HepG2 (cell line): Measurements from ENCODE around the gene AASDHPPT. TPM values are rescaled to one million over a fixed set of nuclear protein-coding genes. Genes with fewer than 3 reads are reported as not detected.

ENCODE experiments used
- ATAC-seq: fragments of 200-7000 bp; cut with Tn5 transposase; 3 replicates; pipeline ENCODE4 v1.9.1; 2020; ENCODE audit warnings: mild to moderate bottlenecking, moderate library complexity
- BruUV-seq: library from RNA; stranded (reverse); fragments of 400-500 nt; replicated peaks from 2 replicates; lab custom pipeline; 2021; lab: Mats Ljungman, UMichigan
- CTCF ChIA-PET: fragments of 300-600 bp; formaldehyde crosslinking; extraction: SDS; loops from one replicate; lab custom pipeline; 2021; ENCODE audit warnings: low total read pairs, inconsistent platforms, low intra/inter-chr PET ratio; lab: Yijun Ruan, JAX
- POLR2A ChIA-PET: fragments of 350-600 bp; sonication (Branson Sonifier 250); formaldehyde crosslinking; loops from one replicate; lab custom pipeline; 2020; ENCODE audit warnings: antibody characterized with exemption, inconsistent platforms; lab: Yijun Ruan, JAX
- DNase-seq: peaks from one replicate; pipeline ENCODE4 v3.0.0-alpha.2; 2015; ENCODE audit warnings: low spot score
- FAIRE-seq: peaks from 3 replicates; lab custom pipeline; 2011; peaks lifted over from hg19 to GRCh38; lab: Jason Lieb, UNC
- H2AFZ ChIP-seq: one replicate; pipeline ENCODE4 v1.6.1; 2011; ENCODE audit warnings: low read length, inconsistent platforms
- H3K27ac ChIP-seq: fragments of 300-600 bp; 3 replicates; pipeline ENCODE4 v1.8.0; 2011; ENCODE audit warnings: mixed run types, mild to moderate bottlenecking, mixed read lengths, low read length, inconsistent platforms; ENCODE audit not compliant: insufficient read depth; ENCODE audit errors: extremely low read length
- H3K27me3 ChIP-seq, 2 experiments: fragments of 200-600 bp in 1 of 2; 2 replicates in 1 of 2; 3 replicates in 1 of 2; pipeline versions ENCODE4 v1.6.0 to v1.8.0; 2011; ENCODE audit warnings: low read length in 2 of 2, mild to moderate bottlenecking in 2 of 2, moderate library complexity in 2 of 2, inconsistent platforms in 1 of 2; ENCODE audit not compliant: insufficient read depth in 2 of 2, control insufficient read depth in 1 of 2
- H3K36me3 ChIP-seq, 2 experiments: fragments of 200-600 bp in 1 of 2; replicated peaks in 1 of 2; 2 replicates in 1 of 2; 3 replicates in 1 of 2; pipeline versions ENCODE4 v1.5.1 to v1.8.0; 2011; ENCODE audit warnings: low read length in 2 of 2, inconsistent platforms in 1 of 2; ENCODE audit not compliant: insufficient read depth in 2 of 2, control insufficient read depth in 1 of 2
- H3K4me1 ChIP-seq: 2 replicates; pipeline ENCODE4 v1.5.1; 2012; ENCODE audit warnings: low read length, inconsistent platforms; ENCODE audit not compliant: insufficient read depth
- H3K4me2 ChIP-seq: 2 replicates; pipeline ENCODE4 v1.6.0; 2011; ENCODE audit warnings: low read depth, low read length, inconsistent platforms
- H3K4me3 ChIP-seq, 3 experiments: fragments of 200-600 bp in 1 of 3; sonication (generic), shearing (Covaris generic) in 1 of 3; replicated peaks in 1 of 3; 2 replicates each; pipeline ENCODE4 v1.5.1; 2011 to 2016; ENCODE audit warnings: low read length in 3 of 3, inconsistent platforms in 2 of 3, low read depth in 2 of 3, mild to moderate bottlenecking in 2 of 3, control low read depth in 1 of 3, mixed read lengths in 1 of 3; ENCODE audit not compliant: insufficient read depth in 1 of 3
- H3K79me2 ChIP-seq: one replicate; pipeline ENCODE4 v1.6.1; 2011; ENCODE audit warnings: low read length, inconsistent platforms; ENCODE audit not compliant: insufficient read depth
- H3K9ac ChIP-seq: 2 replicates; pipeline ENCODE4 v1.6.0; 2011; ENCODE audit warnings: mild to moderate bottlenecking, low read depth, low read length, inconsistent platforms; ENCODE audit not compliant: insufficient read depth
- H3K9me3 ChIP-seq: 2 replicates; pipeline ENCODE4 v1.5.1; 2012; ENCODE audit warnings: mild to moderate bottlenecking, low read length
- H4K20me1 ChIP-seq: 2 replicates; pipeline ENCODE4 v1.6.0; 2011; ENCODE audit warnings: inconsistent platforms, mild to moderate bottlenecking, low read length, moderate library complexity; ENCODE audit not compliant: insufficient read depth
- ATF5 ChIP-seq: sonication (generic); formaldehyde crosslinking; IDR thresholded peaks from 2 replicates; pipeline ENCODE4 v1.4.0; 2020; ENCODE audit warnings: mild to moderate bottlenecking, low read depth, missing genetic modification reagents
- CREBL2 ChIP-seq: sonication (generic); formaldehyde crosslinking; IDR thresholded peaks from 2 replicates; pipeline ENCODE4 v1.8.1; 2023; ENCODE audit warnings: missing genetic modification reagents, mild to moderate bottlenecking, borderline replicate concordance
- MBNL3 ChIP-seq: fragments of 250-450 bp; sonication (Bioruptor Pico); conservative IDR thresholded peaks from 2 replicates; pipeline ENCODE4 v1.8.0; 2022; ENCODE audit warnings: mild to moderate bottlenecking, inconsistent platforms
- ZFYVE20 ChIP-seq: sonication (generic); formaldehyde crosslinking; IDR thresholded peaks from 2 replicates; pipeline ENCODE4 v1.8.0; 2023; ENCODE audit warnings: low read depth, mild to moderate bottlenecking, moderate library complexity, missing genetic modification reagents, borderline replicate concordance
- ZNF12 ChIP-seq: sonication (generic); formaldehyde crosslinking; IDR thresholded peaks from 2 replicates; pipeline ENCODE4 v1.5.0; 2020; ENCODE audit warnings: missing genetic modification reagents
- ZNF180 ChIP-seq: sonication (generic); formaldehyde crosslinking; IDR thresholded peaks from 2 replicates; pipeline ENCODE4 v1.4.0; 2020; ENCODE audit warnings: low read depth, missing genetic modification reagents, borderline replicate concordance
- ZNF362 ChIP-seq: sonication (generic); formaldehyde crosslinking; IDR thresholded peaks from 2 replicates; pipeline ENCODE4 v1.4.0; 2020; ENCODE audit warnings: missing genetic modification reagents, mild to moderate bottlenecking, borderline replicate concordance
- in situ Hi-C: cut with HindIII; loops from 2 replicates; pipeline ENCODE4 v1.10.0; 2017; ENCODE audit warnings: low pct_unique_long_range_greater_than_20kb; ENCODE audit not compliant: extremely low pct_ligation_motif_present
- intact Hi-C: fragments of 100-400 bp; cut with micrococcal nuclease; formaldehyde crosslinking; loops from one replicate; pipeline ENCODE4 v1.10.0; 2022; ENCODE audit not compliant: unreplicated experiment
- polyA plus RNA-seq, 8 experiments: library from polyadenylated mRNA; depleted of rRNA in 3 of 8; stranded (reverse) in 7 of 8; unstranded in 1 of 8; fragments of >200 nt; fragmentation: Illumina TruSeq in 4 of 8; extraction: Trizol in 4 of 8; gene quantifications; 2 replicates each; pipeline versions ENCODE4 v1.2.1 to v1.2.3, GENCODE V29; 2011 to 2016; ENCODE audit warnings: low read depth in 4 of 8, missing spikeins in 1 of 8, mixed read lengths in 1 of 8; ENCODE audit not compliant: insufficient read depth in 1 of 8
- total RNA-seq, 5 experiments: library from RNA; depleted of rRNA; stranded (reverse); fragments of >200 nt; fragmentation: Illumina TruSeq; extraction: Trizol; gene quantifications; 2 replicates each; pipeline ENCODE4 v1.2.3, GENCODE V29; 2016; ENCODE audit warnings: low read depth in 1 of 5
- TF ChIP-seq, protein P1 (sequence below): sonication (generic); formaldehyde crosslinking; IDR thresholded peaks from 2 replicates; pipeline ENCODE4 v1.4.0; 2020; ENCODE audit warnings: missing genetic modification reagents
- TF ChIP-seq, protein P2 (sequence below): sonication (generic); formaldehyde crosslinking; IDR thresholded peaks from 2 replicates; pipeline ENCODE4 v1.5.0; 2020; ENCODE audit warnings: mild to moderate bottlenecking, missing genetic modification reagents, moderate library complexity

Gene AASDHPPT
- total and polyA plus RNA-seq, 2 of the 13 experiments (the other 11 are each of a cell fraction or from before 2014, with no cell fraction given): 20.2 to 43.7 TPM

DNA sequence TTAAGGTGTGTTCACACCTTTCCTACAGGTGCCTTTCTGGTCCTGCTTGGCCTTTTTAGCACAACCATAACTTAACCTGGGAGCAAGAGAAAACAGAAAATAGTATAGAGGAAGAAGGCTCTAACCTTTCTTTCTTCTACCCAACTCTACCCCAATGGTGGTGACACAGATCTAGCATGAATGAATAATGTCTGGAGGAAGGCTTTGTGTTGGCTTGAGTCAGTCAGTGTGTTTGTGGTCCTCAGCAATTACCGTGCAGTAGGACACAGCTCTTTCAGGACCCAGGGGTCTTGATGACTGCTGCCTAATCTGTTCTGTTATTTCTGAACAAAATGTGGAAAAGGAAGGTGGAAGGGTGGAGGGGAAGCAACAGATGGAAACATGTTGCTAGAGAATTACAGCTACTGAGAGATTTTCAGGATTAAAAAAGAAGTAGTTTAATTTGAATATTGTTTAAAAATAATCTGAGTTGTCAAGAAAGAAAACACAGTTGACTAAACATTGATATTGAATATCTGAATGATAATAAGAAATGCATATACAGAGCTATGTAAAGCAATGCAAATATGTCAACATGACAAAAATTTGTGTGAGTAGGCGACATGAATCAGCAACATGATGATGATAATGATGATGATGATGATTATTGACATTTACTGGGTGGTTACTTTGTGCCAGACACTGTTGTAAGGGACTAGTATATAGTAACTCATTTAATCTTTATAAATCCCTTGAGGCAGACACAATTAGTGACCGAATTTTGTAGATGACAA lies 55.3 kb downstream of the AASDHPPT start (continued):
- TF ChIP-seq ZFYVE20 (CRISPR knock-in tag) (no peak), ZNF12 (CRISPR knock-in tag) (no peak), ZNF362 (no peak), MBNL3 (CRISPR knock-in tag) (no peak), CREBL2 (CRISPR knock-in tag) (no peak)
- TF ChIP-seq, protein P1, sequence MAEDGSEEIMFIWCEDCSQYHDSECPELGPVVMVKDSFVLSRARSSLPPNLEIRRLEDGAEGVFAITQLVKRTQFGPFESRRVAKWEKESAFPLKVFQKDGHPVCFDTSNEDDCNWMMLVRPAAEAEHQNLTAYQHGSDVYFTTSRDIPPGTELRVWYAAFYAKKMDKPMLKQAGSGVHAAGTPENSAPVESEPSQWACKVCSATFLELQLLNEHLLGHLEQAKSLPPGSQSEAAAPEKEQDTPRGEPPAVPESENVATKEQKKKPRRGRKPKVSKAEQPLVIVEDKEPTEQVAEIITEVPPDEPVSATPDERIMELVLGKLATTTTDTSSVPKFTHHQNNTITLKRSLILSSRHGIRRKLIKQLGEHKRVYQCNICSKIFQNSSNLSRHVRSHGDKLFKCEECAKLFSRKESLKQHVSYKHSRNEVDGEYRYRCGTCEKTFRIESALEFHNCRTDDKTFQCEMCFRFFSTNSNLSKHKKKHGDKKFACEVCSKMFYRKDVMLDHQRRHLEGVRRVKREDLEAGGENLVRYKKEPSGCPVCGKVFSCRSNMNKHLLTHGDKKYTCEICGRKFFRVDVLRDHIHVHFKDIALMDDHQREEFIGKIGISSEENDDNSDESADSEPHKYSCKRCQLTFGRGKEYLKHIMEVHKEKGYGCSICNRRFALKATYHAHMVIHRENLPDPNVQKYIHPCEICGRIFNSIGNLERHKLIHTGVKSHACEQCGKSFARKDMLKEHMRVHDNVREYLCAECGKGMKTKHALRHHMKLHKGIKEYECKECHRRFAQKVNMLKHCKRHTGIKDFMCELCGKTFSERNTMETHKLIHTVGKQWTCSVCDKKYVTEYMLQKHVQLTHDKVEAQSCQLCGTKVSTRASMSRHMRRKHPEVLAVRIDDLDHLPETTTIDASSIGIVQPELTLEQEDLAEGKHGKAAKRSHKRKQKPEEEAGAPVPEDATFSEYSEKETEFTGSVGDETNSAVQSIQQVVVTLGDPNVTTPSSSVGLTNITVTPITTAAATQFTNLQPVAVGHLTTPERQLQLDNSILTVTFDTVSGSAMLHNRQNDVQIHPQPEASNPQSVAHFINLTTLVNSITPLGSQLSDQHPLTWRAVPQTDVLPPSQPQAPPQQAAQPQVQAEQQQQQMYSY: no peak

DNA sequence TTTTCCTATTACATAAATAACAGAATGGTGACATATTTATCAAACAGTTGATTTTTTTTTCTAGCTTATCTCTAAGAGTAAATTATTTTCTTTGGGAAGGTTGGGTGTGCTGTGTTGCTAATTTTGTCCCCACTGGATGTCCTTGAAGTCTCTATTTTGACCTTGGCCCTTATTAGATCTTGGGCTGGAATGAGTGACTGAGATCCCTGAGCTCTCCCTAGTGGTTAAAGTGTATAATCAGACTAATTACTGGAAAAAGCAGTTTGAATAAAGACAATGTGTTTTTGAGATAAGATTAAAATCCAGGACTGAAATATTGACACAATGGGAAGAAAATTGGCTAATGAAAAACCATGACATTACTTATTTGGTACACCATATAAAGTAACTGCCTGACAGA lies 56.1 kb downstream of the AASDHPPT start:
- H3K36me3 ChIP-seq: no peaks in the 10 kb centered on the region
- TF ChIP-seq ATF5 (CRISPR knock-in tag) (no peak), ZNF180 (CRISPR knock-in tag) (no peak)
- TF ChIP-seq, protein P2, sequence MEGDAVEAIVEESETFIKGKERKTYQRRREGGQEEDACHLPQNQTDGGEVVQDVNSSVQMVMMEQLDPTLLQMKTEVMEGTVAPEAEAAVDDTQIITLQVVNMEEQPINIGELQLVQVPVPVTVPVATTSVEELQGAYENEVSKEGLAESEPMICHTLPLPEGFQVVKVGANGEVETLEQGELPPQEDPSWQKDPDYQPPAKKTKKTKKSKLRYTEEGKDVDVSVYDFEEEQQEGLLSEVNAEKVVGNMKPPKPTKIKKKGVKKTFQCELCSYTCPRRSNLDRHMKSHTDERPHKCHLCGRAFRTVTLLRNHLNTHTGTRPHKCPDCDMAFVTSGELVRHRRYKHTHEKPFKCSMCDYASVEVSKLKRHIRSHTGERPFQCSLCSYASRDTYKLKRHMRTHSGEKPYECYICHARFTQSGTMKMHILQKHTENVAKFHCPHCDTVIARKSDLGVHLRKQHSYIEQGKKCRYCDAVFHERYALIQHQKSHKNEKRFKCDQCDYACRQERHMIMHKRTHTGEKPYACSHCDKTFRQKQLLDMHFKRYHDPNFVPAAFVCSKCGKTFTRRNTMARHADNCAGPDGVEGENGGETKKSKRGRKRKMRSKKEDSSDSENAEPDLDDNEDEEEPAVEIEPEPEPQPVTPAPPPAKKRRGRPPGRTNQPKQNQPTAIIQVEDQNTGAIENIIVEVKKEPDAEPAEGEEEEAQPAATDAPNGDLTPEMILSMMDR (CRISPR knock-in tag): peak; percentile 19; the same call in 1 of the 2 replicates
- H3K79me2 ChIP-seq: no peaks in the 10 kb centered on the region
- H3K27ac ChIP-seq: no peak overlapping the region
- no peak overlapping the region for H3K4me2 ChIP-seq
- no peaks in the 10 kb centered on the region for H3K4me1 ChIP-seq
- intact Hi-C loops: no loop called here
- H3K9me3 ChIP-seq: no peaks in the 10 kb centered on the region
- no peaks in the 10 kb centered on the region for H4K20me1 ChIP-seq
- no peak overlapping the region for H3K4me3 ChIP-seq
- in situ Hi-C loops: no loop called here
- DNase-seq (no peak), ATAC-seq (no peak), FAIRE-seq (no peak)
- CTCF ChIA-PET: no interaction called here
- no peak overlapping the region for H3K9ac ChIP-seq
- H3K27me3 ChIP-seq: no peaks in the 10 kb centered on the region
- POLR2A ChIA-PET: no interaction called here
- no peak overlapping the region for H2AFZ ChIP-seq
- no TSS peak for BruUV-seq
